HEK293T (cell line): ENCODE measurements around the gene SMPD3.

Source experiments
- BHLHE40 ChIP-seq: fragments of 450-650 bp; IDR thresholded peaks from 2 replicates; pipeline ENCODE4 v1.6.1; 2016; ENCODE audit warnings: mild to moderate bottlenecking, moderate library complexity, borderline replicate concordance
- FOXM1 ChIP-seq: fragments of 450-650 bp; IDR thresholded peaks from 2 replicates; pipeline ENCODE4 v1.6.1; 2017; ENCODE audit warnings: mild to moderate bottlenecking, borderline replicate concordance
- SP1 ChIP-seq: fragments of 450-650 bp; IDR thresholded peaks from 2 replicates; pipeline ENCODE4 v1.6.1; 2017

DNA sequence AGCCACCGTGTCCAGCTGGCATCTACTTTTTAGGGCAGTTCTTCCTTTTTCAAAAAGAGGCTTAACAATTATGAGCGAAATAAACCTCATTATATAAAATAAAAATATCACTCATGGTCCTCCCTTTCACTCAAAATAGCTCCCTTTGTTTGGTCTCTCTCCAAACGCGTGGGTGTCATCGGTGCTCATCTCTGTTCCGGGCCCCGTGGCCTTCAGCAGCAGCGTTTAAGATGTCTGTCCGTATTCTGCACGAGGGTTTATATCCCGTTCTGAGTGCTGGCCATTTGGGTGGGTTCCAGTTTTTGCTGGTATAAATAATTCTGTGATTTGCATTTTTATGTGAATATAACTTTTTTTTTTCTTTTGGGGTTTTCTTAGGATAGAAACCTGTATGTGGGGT lies 104.1 kb downstream of the SMPD3 start:
- TF ChIP-seq BHLHE40 (no peak), SP1 (no peak), FOXM1 (no peak)
